MV-4-11 (cell line): ENCODE data around the gene ATL3.
"Not testable (repeated sequence)": the region's sequence is repeated elsewhere in the genome, so short reads cannot be mapped to it uniquely, and the experiment has no call there.

Experiments
- DNase-seq: peaks from one replicate; lab custom pipeline; 2025; lab: John Stamatoyannopoulos, UW

The ATL3 gene

DNA sequence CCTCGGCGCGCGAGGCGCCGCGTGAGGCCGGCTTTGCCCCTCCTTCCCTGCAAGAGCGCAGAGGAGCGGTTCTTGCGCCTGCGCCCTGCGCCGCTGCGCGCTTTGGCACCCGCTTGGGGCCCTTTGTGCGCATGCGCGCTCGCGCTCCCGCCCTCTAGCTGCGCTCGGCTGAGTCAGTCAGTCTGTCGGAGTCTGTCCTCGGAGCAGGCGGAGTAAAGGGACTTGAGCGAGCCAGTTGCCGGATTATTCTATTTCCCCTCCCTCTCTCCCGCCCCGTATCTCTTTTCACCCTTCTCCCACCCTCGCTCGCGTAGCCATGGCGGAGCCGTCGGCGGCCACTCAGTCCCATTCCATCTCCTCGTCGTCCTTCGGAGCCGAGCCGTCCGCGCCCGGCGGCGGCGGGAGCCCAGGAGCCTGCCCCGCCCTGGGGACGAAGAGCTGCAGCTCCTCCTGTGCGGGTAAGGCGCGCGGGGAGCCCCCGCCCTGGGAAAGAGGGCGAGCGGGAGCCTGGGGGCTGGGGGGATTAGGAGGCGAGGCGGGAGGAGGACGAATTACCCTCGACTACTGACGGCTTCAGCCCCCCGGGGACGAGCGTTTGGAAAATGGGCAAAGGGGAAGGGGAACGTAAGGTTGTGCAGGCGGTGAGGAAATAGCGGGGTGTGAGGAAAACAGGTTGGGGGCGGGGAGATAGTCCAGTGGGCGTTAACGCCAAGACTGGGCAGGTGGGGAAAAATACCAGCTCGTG is 10.3 kb upstream of the ATL3 start, which contains the start of gene RTN3:
TSS of gene RTN3 (plus strand) at position 180 of the 745 bp plus-strand sequence. CDS start at position 317, 137 bp downstream.
- DNase-seq = peak; percentile 97

DNA sequence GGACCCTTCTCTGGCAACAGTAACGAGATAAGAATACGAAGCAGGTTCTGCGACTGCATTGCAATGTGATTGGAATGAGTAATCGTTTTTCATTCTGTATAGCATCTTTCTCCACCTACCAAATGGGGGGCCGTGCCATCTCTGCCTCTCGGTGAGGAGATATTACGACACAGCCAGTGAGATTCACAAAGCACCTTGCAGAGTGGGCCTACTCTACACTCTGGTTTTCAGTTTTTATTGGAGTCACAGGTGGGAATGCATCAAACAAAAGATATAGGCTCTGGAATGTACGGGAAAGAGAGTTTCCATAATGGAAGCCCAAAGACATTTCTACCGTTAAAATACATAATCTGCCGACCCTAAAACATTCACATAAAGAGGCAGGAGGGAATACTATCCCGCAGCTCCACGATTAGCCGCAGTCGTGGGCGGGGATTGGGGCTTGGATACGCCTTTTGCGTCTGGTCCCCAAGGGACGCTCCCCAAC is 9.7 kb upstream of the ATL3 start:
- DNase-seq = no peak

DNA sequence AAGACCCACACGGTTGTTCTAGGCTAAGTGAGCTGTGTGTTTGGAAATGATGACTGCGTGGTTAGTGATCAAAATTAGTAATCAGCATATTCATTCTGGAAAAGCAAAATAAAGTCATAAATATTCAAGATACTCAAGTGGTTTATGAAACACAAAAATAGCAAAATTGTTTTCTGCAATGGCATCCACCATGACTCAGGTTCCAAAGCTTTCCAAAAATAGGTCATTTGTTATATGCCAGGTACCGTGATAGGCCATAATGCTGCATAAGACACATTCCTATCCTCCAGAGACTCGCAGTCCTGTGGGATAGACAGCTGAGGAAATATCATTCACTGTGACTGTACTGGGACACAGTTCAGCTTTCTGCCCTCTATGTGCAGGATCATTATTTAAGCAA is 2.4 kb upstream of the ATL3 start:
- DNase-seq = no peak

DNA sequence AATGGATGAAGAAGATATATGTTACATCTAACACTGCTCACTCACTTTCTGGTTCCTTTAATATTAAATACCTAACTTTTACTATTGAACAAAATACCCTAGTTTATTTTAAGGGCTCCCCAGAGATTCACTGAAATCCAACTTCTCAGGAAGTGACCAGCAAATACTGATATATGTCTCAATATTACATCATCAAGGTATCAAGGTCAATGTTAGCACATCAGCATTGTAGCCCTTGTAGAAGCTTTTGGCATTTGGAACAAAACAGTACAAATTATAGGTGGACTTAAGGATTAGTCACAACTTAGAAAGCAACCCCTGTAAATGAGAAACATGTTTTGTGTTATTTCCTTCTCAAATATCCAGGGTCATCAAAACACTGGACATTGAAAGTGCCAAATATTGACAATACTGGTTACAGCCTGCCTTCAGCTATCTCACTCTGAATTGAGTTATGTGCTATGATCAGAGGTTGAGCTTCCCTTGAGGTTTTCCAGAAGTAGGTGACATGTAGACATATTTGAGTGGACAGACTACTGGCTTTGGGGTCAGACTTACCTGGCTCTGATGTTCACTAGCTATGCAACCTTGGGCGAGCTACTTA is 1.9 kb upstream of the ATL3 start:
- DNase-seq = no peak

DNA sequence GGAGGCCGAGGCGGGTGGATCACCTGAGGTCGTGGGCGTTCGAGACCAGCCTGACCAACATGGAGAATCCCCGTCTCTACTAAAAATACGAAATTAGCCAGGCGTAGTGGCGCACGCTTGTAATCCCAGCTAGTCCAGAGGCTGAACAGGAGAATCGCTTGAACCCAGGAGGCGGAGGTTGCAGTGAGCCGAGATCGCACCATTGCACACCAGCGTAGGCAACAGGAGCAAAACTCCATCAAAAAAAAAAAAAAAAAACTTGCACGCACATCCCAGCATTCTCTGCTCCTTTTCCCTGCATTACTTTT is 934 bp upstream of the ATL3 start:
- DNase-seq = no peak

DNA sequence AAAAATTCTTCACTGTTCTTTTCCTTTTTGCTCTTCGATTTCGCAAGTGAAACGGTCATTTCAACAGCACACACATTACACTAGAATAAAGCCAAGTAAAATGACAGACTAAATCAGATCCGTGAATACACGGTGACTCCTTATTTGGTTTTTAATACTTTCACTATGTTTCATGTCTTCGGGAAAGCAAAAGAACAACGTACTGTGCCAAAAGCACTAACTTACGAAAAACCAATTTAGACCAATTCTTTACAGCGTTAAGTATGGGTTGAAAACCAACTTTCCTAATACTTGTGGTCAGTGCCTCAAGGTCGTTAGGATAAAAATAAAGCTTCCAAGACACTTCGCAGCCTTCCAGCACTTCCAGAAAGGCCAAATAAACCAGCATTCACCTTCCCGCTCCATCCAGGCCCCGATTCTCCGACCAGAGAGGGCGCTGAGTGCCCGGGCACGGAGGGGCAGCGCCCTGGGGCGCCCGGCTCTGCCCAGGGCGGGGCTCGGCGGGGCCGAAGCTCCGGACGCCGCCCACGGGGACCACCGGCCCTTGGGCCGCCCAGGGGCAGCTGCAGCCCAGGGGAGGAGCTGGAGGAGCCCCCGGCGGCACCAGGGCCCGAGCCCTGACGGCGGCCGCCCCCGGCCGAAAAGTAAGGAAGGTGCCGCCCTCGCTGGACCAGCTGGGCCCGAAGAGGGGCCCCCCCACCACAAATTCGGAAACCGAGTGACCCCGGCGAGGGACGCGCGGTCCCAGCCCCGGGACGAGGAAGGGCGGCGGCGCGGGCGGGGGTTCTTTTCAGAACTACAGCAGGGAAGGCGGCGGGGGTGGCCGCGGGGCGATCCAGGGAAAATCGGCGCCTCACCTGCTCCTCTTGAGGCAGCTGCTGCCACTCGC is 499 bp downstream of the ATL3 start:
- DNase-seq = peak; percentile 70

DNA sequence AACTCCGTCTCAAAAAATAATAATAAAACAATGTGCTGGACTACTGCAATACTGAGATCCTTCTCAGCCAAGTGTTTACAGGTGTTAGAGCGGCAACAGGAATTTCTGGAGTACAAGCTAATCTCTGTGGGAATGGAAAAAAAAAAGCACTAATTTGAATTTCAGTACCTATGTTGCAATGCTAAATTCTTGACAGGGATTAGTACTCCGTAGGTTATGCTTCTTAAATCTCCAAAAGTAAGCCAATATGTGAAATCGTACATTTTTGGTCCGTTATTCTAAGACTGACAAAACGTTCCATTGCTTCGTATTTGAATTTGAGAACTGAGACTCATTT is 1.1 kb downstream of the ATL3 start:
- no peak for DNase-seq

DNA sequence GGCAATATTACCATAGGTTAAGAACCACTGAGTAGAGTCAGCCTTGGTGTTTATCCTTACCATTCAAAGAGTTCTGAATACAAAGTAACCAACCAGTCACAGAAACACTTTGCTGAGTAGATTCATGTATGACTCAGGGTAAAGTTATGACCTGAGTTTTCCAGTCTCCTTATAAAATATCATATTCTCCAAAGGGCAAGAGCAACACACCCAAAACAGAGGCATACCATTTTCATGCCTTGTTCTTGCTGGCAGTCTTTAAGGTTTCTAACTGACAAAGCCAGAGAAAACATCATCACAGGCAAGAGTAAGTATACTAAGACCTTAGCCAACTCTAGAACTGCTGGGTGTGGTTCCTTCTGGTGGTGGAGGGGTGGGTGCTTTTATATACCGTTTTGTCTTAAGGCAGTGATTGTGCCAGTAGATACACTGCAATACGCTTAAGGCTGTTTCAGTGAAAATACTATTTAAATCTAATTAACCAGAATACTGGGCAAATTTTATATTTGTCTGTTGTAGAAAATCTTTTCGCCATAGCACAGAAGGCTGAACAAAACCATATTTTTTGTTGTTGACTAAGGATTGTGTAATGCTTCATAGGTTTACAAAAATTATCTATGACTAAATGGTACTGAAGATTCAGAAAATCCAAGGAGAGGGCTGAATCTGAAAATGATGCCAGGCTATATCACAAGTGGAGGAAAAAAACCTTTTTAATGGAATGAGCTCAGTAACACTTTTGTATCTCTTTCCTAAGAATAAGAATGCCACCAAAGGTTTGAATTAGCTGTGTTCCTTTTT is 3.0 kb downstream of the ATL3 start:
- no peak for DNase-seq

DNA sequence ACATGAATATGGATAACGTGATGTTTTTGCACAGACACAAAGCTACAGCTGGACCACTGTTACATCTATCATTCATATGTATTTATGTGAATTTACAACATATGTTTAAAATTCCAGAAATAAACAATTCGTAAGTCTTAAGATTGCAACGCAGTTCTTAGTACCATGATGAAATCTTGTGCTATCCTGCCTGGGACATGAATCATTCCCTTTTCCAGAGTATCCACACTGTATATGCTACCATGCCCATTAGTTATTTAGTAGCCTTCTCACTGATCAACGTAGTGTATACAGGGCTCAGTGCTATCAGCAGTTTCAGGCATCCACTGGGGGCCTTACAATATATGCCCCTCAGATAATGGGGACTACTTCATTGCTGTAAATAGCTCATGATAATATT is 4.3 kb downstream of the ATL3 start:
- no peak for DNase-seq

DNA sequence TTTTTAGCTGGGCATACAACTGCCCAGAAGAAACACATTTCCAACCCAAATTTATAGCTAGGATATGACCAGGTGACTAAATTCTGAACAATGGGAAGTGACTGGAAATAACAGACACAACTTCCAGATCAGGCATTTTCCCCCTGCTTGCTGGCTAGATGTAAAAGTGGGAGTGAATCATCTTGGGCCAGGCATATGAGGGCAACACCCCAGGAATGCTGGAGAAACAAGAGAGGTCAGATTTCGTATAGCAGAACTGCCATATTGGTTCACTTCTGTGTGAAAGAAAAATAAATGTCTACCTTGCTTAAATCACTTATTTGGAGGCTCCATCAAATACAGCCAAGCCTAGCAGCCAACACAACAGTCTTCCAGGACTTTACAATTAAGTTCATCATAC is 7.4 kb downstream of the ATL3 start:
- DNase-seq = no peak

DNA sequence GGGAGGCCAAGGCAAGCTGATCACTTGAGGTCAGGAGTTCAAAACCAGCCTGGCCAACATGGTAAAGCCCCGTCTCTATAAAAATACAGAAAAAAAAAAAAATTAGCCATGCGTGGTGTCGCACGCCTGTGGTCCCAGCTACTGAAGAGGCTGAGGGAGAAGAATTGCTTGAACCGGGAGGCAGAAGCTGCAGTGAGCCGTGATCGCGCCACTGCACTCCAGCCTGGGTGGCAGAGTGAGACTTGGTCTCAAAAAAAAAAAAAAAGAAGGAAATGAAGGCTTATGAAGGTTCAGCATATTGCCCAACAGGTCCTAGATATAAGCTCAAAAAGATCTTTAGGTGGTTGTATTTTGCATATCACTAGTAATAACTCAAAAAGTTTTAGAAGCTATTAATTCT is 10.2 kb downstream of the ATL3 start:
- peak; percentile 67 for DNase-seq

DNA sequence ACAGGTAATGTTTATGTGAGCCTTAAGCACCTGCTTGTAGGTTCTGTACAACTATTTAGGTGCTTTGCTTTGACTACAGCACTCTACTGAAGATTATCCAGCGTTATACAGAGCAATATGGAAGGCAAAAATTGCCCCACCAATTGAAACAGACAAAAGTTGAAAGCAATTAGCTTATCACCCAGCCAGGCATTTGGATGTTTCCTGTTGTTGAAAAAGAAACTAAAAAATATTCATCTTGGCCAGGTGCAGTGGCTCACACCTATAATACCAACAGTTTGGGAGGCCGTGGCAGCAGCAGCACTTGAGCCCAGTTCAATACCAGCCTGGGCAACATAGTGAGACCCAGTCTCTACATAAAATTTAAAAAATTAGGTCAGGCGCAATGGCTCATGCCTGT is 18.5 kb downstream of the ATL3 start:
- no peak for DNase-seq

DNA sequence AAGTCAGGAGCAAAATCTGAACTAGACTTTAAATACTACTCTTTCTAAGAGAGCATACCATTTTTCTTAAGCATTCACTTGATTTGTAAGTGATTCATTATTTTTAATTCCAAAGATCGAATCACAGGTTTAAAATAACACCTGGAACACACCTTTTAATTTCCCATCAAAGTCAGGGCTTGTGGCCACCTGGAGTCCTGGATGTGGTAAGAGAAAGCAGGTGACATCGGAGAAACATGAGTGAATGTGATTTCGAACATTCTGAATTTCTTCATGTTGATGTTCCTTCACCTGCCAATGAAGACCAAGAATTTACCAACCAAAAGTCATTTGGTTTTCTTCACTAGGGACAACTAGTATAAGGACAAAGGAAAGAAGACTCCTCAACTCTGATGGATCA is 28.0 kb downstream of the ATL3 start:
- no peak for DNase-seq

DNA sequence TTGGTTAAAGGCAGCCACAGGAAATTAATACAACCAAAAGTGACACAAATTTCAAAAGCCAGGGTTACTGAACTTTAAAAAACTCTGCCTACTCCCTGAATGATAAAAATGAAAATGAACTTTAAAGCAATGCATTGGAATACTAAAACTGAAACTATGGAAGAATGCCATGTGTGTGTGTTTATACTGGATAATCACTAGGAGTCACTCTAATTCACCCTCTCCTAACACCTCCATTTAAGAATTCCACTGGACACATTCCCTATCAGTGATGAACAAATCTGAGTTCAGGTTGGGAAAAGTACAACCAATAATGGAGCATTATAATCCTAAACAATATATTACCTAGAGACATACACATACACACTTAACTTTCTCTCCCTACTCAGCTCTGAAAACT is 29.4 kb downstream of the ATL3 start:
- DNase-seq = no peak

DNA sequence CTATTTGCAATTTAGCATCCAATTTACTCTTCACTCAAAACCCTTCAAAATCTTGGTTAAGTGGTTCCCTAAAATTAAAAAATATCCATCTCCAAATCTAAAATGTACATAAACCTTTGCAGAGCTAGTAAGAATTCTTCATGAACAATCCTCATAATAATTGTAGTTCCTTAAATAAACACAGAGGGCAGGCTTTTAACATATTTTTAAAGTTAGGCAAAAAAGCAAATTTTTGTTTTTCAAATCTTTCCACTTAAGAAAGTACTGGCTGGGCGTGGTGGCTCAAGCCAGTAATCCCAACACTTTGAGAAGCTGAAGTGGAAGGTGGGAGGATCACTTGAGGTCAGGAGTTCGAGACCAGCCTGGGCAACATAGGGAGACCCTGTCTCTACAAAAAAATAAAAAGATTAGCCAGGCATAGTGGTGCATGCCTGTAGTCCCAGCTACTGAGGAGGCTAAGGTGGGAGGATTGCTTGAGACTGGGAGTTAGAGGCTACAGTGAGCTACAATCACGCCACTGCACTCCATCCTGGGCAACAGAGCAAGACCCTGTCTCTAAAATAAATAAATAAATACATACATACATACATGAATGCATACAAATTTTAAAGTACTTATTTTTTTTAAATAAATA is 31.9 kb downstream of the ATL3 start:
- peak; percentile 33 for DNase-seq

DNA sequence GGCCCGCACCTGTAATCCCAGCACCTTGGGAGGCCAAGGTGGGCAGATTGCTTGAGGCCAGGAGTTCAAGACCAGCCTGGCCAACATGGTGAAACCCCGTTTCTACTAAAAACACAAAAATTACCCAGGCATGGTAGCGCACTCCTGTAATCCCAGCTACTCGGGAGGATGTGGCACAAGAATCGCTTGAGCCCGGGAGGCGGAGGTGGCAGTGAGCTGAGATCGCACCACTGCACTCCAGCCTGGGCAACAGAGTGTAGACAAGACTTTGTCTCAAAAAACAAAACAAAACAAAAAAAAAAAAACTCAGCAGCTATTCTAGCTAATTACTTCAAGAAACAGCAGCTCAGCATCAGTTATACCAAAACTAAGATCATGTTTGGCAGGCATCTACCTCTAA is 32.7 kb downstream of the ATL3 start:
- DNase-seq = not testable (repeated sequence)

DNA sequence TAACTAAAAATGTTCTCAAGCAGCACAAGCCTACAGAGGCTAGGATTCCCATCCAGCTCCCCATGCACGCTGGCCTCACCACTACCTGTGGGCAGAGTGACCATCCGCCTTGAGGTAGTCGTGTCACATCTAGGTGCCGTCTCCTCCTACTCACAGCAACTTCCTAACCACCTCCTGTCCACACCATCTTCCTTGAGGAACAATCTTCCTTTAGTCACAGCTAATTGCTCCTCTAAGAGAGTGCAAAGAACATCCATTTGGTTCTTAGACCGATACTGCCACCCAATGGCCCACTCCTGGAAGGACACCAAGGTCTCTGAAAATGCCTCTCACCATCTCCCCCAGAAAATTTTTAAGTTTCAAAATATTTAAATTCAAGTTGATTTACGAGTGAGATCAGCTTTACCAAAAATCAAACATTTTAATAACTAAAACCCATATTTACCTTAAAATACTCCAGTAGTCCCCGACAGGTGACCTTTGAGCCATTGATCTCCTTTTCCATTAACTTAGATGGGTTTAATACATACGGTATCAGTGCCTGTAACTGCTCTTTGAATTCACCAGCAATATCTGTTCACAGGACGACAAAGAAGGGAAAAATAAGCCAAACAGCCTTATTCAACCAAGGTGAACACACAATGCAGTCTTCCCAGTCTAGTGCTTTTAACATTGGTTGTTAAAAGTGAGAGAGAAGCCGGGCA is 35.3 kb downstream of the ATL3 start:
- DNase-seq = peak; percentile 56

DNA sequence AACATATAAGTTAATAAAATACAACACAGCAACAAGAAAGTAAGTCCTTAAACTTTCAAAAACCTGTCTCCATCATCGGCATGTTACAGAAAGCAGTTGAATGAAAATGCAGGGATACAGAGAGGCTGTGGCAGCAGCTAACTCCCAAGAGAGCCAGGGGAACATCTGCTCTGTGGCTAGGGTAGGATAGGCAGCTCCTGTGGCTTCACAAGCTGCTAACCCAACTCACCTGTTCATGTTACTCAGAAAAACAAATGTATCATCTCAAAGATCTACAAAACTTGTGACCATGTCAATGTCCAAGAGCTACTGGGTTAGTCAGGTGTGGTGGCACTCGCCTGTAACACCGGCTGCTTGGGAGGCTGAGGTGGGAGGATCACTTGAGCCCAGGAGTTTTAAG is 41.8 kb downstream of the ATL3 start:
- DNase-seq = no peak

DNA sequence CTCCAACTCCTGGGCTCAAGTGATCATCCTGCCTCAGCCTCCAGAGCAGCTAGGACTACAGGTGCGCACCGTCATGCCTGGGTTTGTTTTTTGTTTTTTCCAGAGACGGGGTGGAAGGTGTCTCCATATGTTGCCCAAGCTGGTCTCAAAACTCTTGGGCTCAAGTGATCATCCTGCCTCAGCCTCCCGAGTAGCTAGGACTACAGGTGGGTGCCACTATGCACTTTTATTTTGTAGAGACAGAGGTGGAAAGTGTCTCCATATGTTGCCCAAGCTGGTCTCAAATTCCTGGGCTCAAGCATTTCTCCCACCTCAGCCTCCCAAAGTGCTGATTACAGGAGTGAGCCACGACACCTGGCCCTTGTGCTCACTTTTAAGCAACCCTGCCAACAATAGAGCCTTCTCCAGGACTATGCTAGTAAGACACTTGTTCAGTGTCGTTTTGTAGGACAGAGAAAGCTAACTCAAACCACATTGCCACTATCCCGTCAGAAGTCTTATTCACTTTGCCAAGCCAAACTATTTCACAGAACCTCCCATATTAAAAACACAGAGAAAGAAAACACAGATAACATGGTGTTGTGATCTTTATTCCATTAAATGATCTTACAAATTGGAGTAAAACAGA is 47.5 kb downstream of the ATL3 start:
- no peak for DNase-seq

DNA sequence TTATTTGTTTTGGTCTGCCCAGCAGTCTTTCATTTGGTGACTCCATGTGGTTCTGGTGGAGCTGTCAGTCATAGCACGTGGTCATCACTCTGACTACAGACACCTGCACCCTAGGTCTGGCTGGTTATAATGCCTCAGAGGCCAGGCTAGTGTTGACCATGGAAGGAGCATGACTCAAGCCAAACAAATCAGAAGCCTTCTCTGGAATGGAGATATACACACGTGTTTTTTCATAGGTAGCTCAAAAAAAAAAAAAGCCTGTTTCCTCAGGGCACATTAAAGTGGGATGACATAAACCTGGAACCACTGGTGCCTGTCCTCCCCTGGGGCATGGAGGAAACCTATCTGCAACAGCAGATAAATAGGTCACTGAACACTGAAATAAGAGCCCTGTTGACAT is 48.9 kb downstream of the ATL3 start:
- DNase-seq = no peak

DNA sequence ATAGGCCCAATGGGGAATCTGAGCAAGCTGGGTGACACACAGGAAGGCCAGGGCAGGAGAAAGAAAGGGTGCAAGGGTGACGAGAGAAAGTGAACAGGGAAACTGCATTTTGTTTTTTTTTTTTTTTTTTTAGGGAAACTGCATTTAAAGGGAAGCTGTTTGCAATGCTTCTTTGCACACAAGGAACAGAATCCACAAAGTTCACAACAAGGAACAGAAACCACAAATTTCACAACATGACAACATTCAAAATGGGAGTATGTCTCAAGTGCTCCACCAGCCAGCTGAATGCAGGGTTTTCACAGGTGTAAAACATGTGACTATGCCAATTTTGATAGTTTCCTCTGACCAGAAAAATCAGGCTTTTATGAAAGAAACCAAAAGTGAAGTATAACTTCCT is 50.1 kb downstream of the ATL3 start:
- peak; percentile 99 for DNase-seq
